ENCODE results near the gene AKT3. TPM values are rescaled to one million over a fixed set of nuclear protein-coding genes. Genes with fewer than 3 reads are reported as not detected.

Gene AKT3
- polyA plus RNA-seq, 3 donors = 0.81 to 1.7 (median 1.4) TPM

DNA sequence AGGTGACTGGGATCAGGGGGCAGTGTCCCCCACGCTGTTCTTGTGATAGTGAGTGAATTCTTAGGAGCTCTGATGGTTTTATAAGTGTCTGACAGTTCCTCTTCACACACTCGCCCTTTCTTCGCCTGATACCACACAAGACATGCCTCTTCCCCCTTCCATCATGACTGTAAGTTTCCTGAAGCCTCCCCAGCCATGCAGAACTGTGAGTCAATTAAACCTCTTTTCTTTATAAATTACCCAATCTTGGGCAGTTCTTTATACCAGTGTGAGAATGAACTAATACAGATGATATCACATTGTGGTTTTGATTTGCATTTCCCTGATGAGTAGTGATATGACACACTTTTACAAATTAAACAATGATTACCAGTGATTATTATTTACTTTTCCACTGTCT is 229.9 kb downstream of the AKT3 start:
- no peak overlapping the region for H3K9ac ChIP-seq (ENCODE audit: insufficient read depth, low read length, poor library complexity, severe bottlenecking)
- TF ChIP-seq, protein P1, sequence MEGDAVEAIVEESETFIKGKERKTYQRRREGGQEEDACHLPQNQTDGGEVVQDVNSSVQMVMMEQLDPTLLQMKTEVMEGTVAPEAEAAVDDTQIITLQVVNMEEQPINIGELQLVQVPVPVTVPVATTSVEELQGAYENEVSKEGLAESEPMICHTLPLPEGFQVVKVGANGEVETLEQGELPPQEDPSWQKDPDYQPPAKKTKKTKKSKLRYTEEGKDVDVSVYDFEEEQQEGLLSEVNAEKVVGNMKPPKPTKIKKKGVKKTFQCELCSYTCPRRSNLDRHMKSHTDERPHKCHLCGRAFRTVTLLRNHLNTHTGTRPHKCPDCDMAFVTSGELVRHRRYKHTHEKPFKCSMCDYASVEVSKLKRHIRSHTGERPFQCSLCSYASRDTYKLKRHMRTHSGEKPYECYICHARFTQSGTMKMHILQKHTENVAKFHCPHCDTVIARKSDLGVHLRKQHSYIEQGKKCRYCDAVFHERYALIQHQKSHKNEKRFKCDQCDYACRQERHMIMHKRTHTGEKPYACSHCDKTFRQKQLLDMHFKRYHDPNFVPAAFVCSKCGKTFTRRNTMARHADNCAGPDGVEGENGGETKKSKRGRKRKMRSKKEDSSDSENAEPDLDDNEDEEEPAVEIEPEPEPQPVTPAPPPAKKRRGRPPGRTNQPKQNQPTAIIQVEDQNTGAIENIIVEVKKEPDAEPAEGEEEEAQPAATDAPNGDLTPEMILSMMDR (IDR thresholded peaks at IDR 0.05) = no peak
- H3K9me3 Mint-ChIP-seq = peaks cover 8 to 25% (median 15%) of the 10 kb centered on the region in 7 donors
- H3K27me3 Mint-ChIP-seq (ENCODE audit: low read depth in 3 of 3) = no peaks in the 10 kb centered on the region
- WGBS (ENCODE audit: insufficient coverage) = no CpG with 5 or more reads among the region's 3 CpGs
- H3K27ac Mint-ChIP-seq = peak overlapping the region in 1 of 7 donors; percentile 1
- no peaks in the 10 kb centered on the region for H3K79me2 ChIP-seq (ENCODE audit: insufficient read depth, low read length)
- no peak overlapping the region for H2AFZ ChIP-seq (ENCODE audit: insufficient read depth, low read depth, low read length, poor library complexity, severe bottlenecking)
- no peaks in the 10 kb centered on the region for H4K20me1 ChIP-seq (ENCODE audit: insufficient read depth, low read length)
- peaks cover 10 to 16% of the 10 kb centered on the region in 2 donors for H3K9me3 ChIP-seq (replicated peaks in 1 of 2; ENCODE audit: control insufficient read depth in 1 of 2, insufficient read depth in 1 of 2, low read length in 2 of 2)
- no peaks in the 10 kb centered on the region for H3K27me3 ChIP-seq (ENCODE audit: control insufficient read depth in 2 of 2, insufficient read depth in 2 of 2, low read length in 2 of 2)
- H3K36me3 ChIP-seq (replicated peaks in 1 of 2; ENCODE audit: control insufficient read depth in 1 of 2, insufficient read depth in 2 of 2, low read length in 2 of 2) = peaks cover 0 to 31% of the 10 kb centered on the region in 2 donors
- DNase-seq = no peak
- H3K27ac ChIP-seq (ENCODE audit: low read depth in 1 of 2, low read length in 2 of 2) = no peak overlapping the region
- no peak overlapping the region for H3K4me2 ChIP-seq (replicated peaks; ENCODE audit: extremely low read depth, low read length, poor library complexity, severe bottlenecking)
- peaks cover 24 to 26% of the 10 kb centered on the region in 2 donors for H3K36me3 Mint-ChIP-seq
- no peaks in the 10 kb centered on the region for H3K4me1 Mint-ChIP-seq
- intact Hi-C loops (cut with micrococcal nuclease) = no loop called here
- no peak overlapping the region for H3K4me3 Mint-ChIP-seq
- no peak overlapping the region for H3K4me3 ChIP-seq (replicated peaks in 1 of 3; ENCODE audit: low read depth in 2 of 3, low read length in 3 of 3)
- no peaks in the 10 kb centered on the region for H3K4me1 ChIP-seq (ENCODE audit: control insufficient read depth in 1 of 2, insufficient read depth in 2 of 2, low read length in 2 of 2)

DNA sequence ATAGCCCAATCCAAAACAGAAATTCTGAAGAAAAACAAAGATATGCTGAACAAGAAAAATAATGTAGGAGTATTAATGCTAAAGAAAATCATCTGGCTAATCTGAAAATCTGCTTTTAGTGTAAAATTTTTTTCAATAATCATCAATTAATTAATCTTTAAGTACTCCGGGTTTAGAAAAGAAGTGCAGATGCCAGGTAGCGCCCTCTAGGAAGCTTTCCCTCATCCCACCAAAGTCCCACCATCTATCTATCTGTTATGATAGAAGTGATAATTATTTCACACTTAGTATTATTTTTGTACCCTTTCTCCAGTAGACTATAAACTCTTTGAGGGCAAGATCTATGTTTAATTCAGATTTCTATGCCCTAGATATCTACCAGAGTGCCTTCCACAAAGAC is 240.3 kb downstream of the AKT3 start:
- H3K27me3 Mint-ChIP-seq (ENCODE audit: low read depth in 3 of 3) = no peaks in the 10 kb centered on the region
- intact Hi-C loops (cut with micrococcal nuclease) = no loop called here
- DNase-seq = no peak
- H2AFZ ChIP-seq (ENCODE audit: insufficient read depth, low read depth, low read length, poor library complexity, severe bottlenecking) = no peak overlapping the region
- H3K4me2 ChIP-seq (replicated peaks; ENCODE audit: extremely low read depth, low read length, poor library complexity, severe bottlenecking) = no peak overlapping the region
- H3K9ac ChIP-seq (ENCODE audit: insufficient read depth, low read length, poor library complexity, severe bottlenecking) = no peak overlapping the region
- no peak overlapping the region for H3K4me3 ChIP-seq (replicated peaks in 1 of 3; ENCODE audit: low read depth in 2 of 3, low read length in 3 of 3)
- peaks cover 9 to 20% (median 12%) of the 10 kb centered on the region in 7 donors for H3K9me3 Mint-ChIP-seq
- peaks cover 0 to 14% of the 10 kb centered on the region in 2 donors for H3K9me3 ChIP-seq (replicated peaks in 1 of 2; ENCODE audit: control insufficient read depth in 1 of 2, insufficient read depth in 1 of 2, low read length in 2 of 2)
- no peaks in the 10 kb centered on the region for H3K4me1 ChIP-seq (ENCODE audit: control insufficient read depth in 1 of 2, insufficient read depth in 2 of 2, low read length in 2 of 2)
- no peak overlapping the region for H3K4me3 Mint-ChIP-seq
- H3K36me3 ChIP-seq (replicated peaks in 1 of 2; ENCODE audit: control insufficient read depth in 1 of 2, insufficient read depth in 2 of 2, low read length in 2 of 2) = peaks cover 0 to 51% of the 10 kb centered on the region in 2 donors
- TF ChIP-seq, protein P1 (IDR thresholded peaks at IDR 0.05) = no peak
- H4K20me1 ChIP-seq (ENCODE audit: insufficient read depth, low read length) = no peaks in the 10 kb centered on the region
- H3K36me3 Mint-ChIP-seq = peaks cover 43 to 58% of the 10 kb centered on the region in 2 donors
- H3K79me2 ChIP-seq (ENCODE audit: insufficient read depth, low read length) = no peaks in the 10 kb centered on the region
- H3K27me3 ChIP-seq (ENCODE audit: control insufficient read depth in 2 of 2, insufficient read depth in 2 of 2, low read length in 2 of 2) = no peaks in the 10 kb centered on the region
- no peak overlapping the region for H3K27ac ChIP-seq (ENCODE audit: low read depth in 1 of 2, low read length in 2 of 2)
- H3K4me1 Mint-ChIP-seq = no peaks in the 10 kb centered on the region
- peak overlapping the region in 1 of 7 donors; percentile 9 for H3K27ac Mint-ChIP-seq
- WGBS (ENCODE audit: insufficient coverage) = no CpG with 5 or more reads among the region's 2 CpGs

All from CD14-positive monocyte (primary cell).